DND-41 (cell line): ENCODE measurements around the gene HIC1.

ENCODE experiments used
- EZH2 ChIP-seq: IDR thresholded peaks from 3 replicates; pipeline ENCODE4 v1.6.1; 2012; ENCODE audit warnings: borderline replicate concordance, low read depth, mild to moderate bottlenecking, moderate library complexity, low read length, inconsistent platforms; ENCODE audit not compliant: severe bottlenecking
- TF ChIP-seq, protein P1 (sequence below): IDR thresholded peaks from 2 replicates; pipeline ENCODE4 v1.5.1; 2012; ENCODE audit warnings: borderline replicate concordance, low read length, moderate library complexity, mild to moderate bottlenecking; ENCODE audit not compliant: poor library complexity, severe bottlenecking; ENCODE audit errors: extremely low read depth

DNA sequence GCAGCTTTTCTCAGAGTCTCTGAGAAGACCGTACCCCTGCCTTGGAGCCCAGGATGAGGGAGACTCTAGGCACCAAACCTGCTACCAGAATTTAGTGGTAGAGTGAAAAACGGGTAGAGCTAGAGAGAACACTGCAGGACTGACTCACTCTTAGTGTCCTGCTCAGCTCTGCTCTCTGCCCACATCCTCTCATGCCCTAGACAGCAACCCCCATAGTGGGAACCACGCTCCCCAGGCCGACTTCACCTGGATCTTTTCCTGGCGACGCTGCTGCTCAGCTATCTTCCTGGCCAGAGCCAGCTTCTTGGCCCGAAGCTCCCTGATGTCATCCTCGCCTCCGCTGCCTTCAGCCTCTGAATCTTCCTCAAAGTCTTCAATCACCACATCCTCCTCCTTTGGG lies 26.7 kb downstream of the HIC1 start:
- TF ChIP-seq, protein P1, sequence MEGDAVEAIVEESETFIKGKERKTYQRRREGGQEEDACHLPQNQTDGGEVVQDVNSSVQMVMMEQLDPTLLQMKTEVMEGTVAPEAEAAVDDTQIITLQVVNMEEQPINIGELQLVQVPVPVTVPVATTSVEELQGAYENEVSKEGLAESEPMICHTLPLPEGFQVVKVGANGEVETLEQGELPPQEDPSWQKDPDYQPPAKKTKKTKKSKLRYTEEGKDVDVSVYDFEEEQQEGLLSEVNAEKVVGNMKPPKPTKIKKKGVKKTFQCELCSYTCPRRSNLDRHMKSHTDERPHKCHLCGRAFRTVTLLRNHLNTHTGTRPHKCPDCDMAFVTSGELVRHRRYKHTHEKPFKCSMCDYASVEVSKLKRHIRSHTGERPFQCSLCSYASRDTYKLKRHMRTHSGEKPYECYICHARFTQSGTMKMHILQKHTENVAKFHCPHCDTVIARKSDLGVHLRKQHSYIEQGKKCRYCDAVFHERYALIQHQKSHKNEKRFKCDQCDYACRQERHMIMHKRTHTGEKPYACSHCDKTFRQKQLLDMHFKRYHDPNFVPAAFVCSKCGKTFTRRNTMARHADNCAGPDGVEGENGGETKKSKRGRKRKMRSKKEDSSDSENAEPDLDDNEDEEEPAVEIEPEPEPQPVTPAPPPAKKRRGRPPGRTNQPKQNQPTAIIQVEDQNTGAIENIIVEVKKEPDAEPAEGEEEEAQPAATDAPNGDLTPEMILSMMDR: no peak
- TF ChIP-seq EZH2: no peak
